Fibroblast of pulmonary artery (primary cell): Measurements from ENCODE around the gene FOXE1.

ENCODE experiments used
- DNase-seq: peaks from one replicate; pipeline ENCODE4 v3.0.0-alpha.2; 2010; ENCODE audit warnings: low read depth
- H3K4me3 ChIP-seq: replicated peaks from 2 replicates; pipeline ENCODE4 v1.5.1; 2011; ENCODE audit warnings: low read depth, mild to moderate bottlenecking, control low read depth, low read length, moderate library complexity
- TF ChIP-seq, protein P1 (sequence below): IDR thresholded peaks from 2 replicates; pipeline ENCODE4 v1.5.1; 2011; ENCODE audit warnings: mild to moderate bottlenecking, control low read depth, low read length, inconsistent platforms; ENCODE audit errors: missing control alignments

The FOXE1 gene

DNA sequence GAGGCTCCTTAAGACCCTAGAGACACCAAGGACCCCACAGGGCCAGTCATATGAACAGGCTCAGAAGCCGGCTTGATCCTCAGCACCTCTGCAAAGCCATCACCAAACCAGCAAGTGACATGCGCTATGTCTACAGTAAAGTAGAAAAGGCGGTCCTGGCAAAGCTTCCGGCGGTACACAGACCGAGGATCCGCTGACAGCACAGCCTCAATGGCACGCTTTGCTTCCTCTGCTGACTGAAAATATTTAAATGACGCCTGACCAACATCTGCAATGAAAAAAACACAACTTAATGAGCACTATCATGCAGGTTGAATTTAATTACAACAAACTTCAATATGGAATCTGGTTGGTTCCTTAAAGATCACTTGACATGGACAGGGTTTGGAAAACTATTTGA is 51.7 kb downstream of the FOXE1 start:
- H3K4me3 ChIP-seq = no peak overlapping the region
- DNase-seq = no peak
- TF ChIP-seq, protein P1, sequence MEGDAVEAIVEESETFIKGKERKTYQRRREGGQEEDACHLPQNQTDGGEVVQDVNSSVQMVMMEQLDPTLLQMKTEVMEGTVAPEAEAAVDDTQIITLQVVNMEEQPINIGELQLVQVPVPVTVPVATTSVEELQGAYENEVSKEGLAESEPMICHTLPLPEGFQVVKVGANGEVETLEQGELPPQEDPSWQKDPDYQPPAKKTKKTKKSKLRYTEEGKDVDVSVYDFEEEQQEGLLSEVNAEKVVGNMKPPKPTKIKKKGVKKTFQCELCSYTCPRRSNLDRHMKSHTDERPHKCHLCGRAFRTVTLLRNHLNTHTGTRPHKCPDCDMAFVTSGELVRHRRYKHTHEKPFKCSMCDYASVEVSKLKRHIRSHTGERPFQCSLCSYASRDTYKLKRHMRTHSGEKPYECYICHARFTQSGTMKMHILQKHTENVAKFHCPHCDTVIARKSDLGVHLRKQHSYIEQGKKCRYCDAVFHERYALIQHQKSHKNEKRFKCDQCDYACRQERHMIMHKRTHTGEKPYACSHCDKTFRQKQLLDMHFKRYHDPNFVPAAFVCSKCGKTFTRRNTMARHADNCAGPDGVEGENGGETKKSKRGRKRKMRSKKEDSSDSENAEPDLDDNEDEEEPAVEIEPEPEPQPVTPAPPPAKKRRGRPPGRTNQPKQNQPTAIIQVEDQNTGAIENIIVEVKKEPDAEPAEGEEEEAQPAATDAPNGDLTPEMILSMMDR = no peak

DNA sequence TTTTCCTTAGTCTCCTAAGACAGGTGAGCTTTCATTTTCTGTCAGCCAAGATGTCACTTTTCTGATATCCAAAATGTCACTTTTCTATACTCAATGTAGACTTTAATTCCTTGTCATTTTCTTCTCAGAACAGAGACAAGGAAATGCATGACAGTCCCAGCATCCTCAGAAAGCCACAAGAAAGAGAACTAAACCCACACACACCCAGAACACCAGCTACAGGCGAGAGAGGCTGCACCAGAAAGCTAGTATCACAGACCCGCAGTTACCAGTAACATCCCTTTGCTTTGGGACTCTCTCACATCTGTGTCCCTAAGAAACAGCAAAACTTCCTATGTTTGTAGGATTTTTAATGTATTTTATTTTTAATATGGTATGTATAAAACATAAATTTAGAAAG is 52.2 kb downstream of the FOXE1 start:
- TF ChIP-seq, protein P1 = no peak

More for the DNA sequence above, 52.2 kb downstream of the FOXE1 start:
- no peak for DNase-seq
- H3K4me3 ChIP-seq = no peak overlapping the region
